GM12878 (cell line): Measurements from ENCODE around the gene ARFIP1. TPM values are rescaled to one million over a fixed set of nuclear protein-coding genes. Genes with fewer than 3 reads are reported as not detected.

Experiments
- BHLHE40 ChIP-seq, 2 experiments: fragments of 450-650 bp in 1 of 2; IDR thresholded peaks; 2 replicates each; pipeline ENCODE4 v1.6.1; 2011 to 2017; ENCODE audit warnings: low read depth in 2 of 2, borderline replicate concordance in 1 of 2, improper control_type of control experiment in 1 of 2, low read length in 1 of 2, mild to moderate bottlenecking in 1 of 2
- CBFB ChIP-seq: IDR thresholded peaks from 2 replicates; pipeline ENCODE4 v1.6.1; 2016; ENCODE audit warnings: antibody characterized with exemption, low read depth
- E2F4 ChIP-seq: IDR thresholded peaks from 2 replicates; pipeline ENCODE4 v1.6.1; 2012; ENCODE audit warnings: low read depth, low read length, improper control_type of control experiment
- GATAD2B ChIP-seq: fragments of 450-650 bp; conservative IDR thresholded peaks from 2 replicates; pipeline ENCODE4 v1.6.1; 2017; ENCODE audit warnings: low read depth, mild to moderate bottlenecking, moderate library complexity
- HCFC1 ChIP-seq: fragments of 150-350 bp; IDR thresholded peaks from 2 replicates; pipeline ENCODE4 v1.6.1; 2014; ENCODE audit warnings: low read length
- HDGF ChIP-seq: fragments of 450-650 bp; IDR thresholded peaks from 2 replicates; pipeline ENCODE4 v1.6.1; 2016; ENCODE audit warnings: antibody characterized with exemption
- MYC ChIP-seq: IDR thresholded peaks from 2 replicates; pipeline ENCODE4 v1.6.1; 2011; ENCODE audit warnings: mild to moderate bottlenecking, low read length, moderate library complexity, inconsistent platforms; ENCODE audit not compliant: insufficient read depth, insufficient replicate concordance, insufficient read length, severe bottlenecking
- NRF1 ChIP-seq: conservative IDR thresholded peaks from 2 replicates; pipeline ENCODE4 v1.6.1; 2011; ENCODE audit warnings: mild to moderate bottlenecking, low read depth, low read length, improper control_type of control experiment
- POLR2A ChIP-seq: IDR thresholded peaks from 2 replicates; pipeline ENCODE4 v1.6.1; 2011; ENCODE audit warnings: low read depth, mild to moderate bottlenecking, low read length
- SKIL ChIP-seq: fragments of 450-650 bp; IDR thresholded peaks from 2 replicates; pipeline ENCODE4 v1.6.1; 2017; ENCODE audit warnings: mild to moderate bottlenecking, low read depth, inconsistent platforms; ENCODE audit not compliant: poor library complexity, severe bottlenecking
- TBL1XR1 ChIP-seq: IDR thresholded peaks from 2 replicates; pipeline ENCODE4 v1.6.1; 2012; ENCODE audit warnings: low read depth, low read length, improper control_type of control experiment
- TCF3 ChIP-seq: IDR thresholded peaks from 2 replicates; pipeline ENCODE4 v1.6.1; 2012; ENCODE audit warnings: low read depth, mild to moderate bottlenecking, low read length, borderline replicate concordance; ENCODE audit not compliant: insufficient read depth
- ZBTB11 ChIP-seq: fragments of 450-650 bp; formaldehyde crosslinking; IDR thresholded peaks from 2 replicates; pipeline ENCODE4 v1.5.0; 2022; ENCODE audit warnings: mild to moderate bottlenecking, missing genetic modification characterization
- ZNF24 ChIP-seq: fragments of 450-650 bp; IDR thresholded peaks from 2 replicates; pipeline ENCODE4 v1.6.1; 2017; ENCODE audit warnings: antibody characterized with exemption, mild to moderate bottlenecking
- ZNF274 ChIP-seq: IDR thresholded peaks from one replicate; pipeline ENCODE4 v1.8.0; 2011; ENCODE audit not compliant: insufficient read length, insufficient read depth
- ZNF687 ChIP-seq: fragments of 450-650 bp; IDR thresholded peaks from 2 replicates; pipeline ENCODE4 v1.6.1; 2017; ENCODE audit warnings: mild to moderate bottlenecking, moderate library complexity
- polyA plus RNA-seq, 11 experiments: library from polyadenylated mRNA; depleted of rRNA in 4 of 11; unstranded in 6 of 11; stranded (reverse) in 5 of 11; fragments of >200 nt; fragmentation: Nextera tagmentation in 4 of 11; fragmentation: Illumina TruSeq in 1 of 11; extraction: Ambion mirVana in 4 of 11; extraction: Trizol in 1 of 11; gene quantifications; 1 replicate in 1 of 11; 2 replicates in 10 of 11; pipeline versions ENCODE4 v1.2.1 to v1.2.3, GENCODE V29; 2011 to 2016; ENCODE audit warnings: inconsistent platforms in 2 of 11, missing spikeins in 2 of 11, low read depth in 1 of 11
- total RNA-seq, 4 experiments: library from RNA; depleted of rRNA in 3 of 4; stranded (reverse); fragments of >200 nt in 3 of 4; fragmentation: Illumina TruSeq in 1 of 4; extraction: Trizol in 1 of 4; gene quantifications; 2 replicates each; pipeline versions ENCODE4 v1.2.1 to v1.2.3, GENCODE V29; 2013 to 2021

ARFIP1 gene
- total and polyA plus RNA-seq, 10 of the 15 experiments (the other 5 are each of a cell fraction or from before 2014, with no cell fraction given), result 9.5 to 21.7 (median 15.4) TPM

- TF ChIP-seq ZNF274, result no peak
- TF ChIP-seq MYC, result peak; percentile 34
- no peak; the same call in 1 of the 2 replicates for TF ChIP-seq NRF1
- 0 out of 2 replicates have a peak, but pooled peaks have one; percentile 8 for TF ChIP-seq ZNF24
- peak; percentile 67 for TF ChIP-seq HCFC1
- peak; percentile 48 for TF ChIP-seq SKIL
- 0 out of 2 replicates have a peak, but pooled peaks have one; percentile 3 for TF ChIP-seq E2F4
- peak; percentile 80; the same call in 1 of the 2 replicates for TF ChIP-seq CBFB
- TF ChIP-seq HDGF, result peak; percentile 88; the same call in 1 of the 2 replicates
- 0 out of 2 replicates have a peak, but pooled peaks have one; percentile 36 for TF ChIP-seq ZBTB11
- TF ChIP-seq GATAD2B, result peak; percentile 60; the same call in 1 of the 2 replicates
- peak; percentile 84 for TF ChIP-seq POLR2A
- peak; percentile 65 for TF ChIP-seq ZNF687
- peak; percentile 61; the same call in 1 of the 2 replicates for TF ChIP-seq TBL1XR1
- peak; percentile 72; the same call in 1 of the 2 replicates for TF ChIP-seq TCF3
- peak in 1 of 2 experiments; percentile 16; a peak in 2 of 4 replicates for TF ChIP-seq BHLHE40 (IDR thresholded peaks at IDR 0.05; ENCODE audit: borderline replicate concordance in 1 of 2, low read depth in 2 of 2, low read length in 1 of 2)
These were observed at the start of gene ARFIP1, which contains the start of gene TIGD4 (continued) for GRCh38 chr4:152779513-152780266.
